ENCODE measurements around the gene ATAD3C. TPM values are rescaled to one million over a fixed set of nuclear protein-coding genes. Genes with fewer than 3 reads are reported as not detected.

Gene ATAD3C
- polyA plus RNA-seq, 3 donors: 1.4 to 3.1 (median 2.0) TPM

DNA sequence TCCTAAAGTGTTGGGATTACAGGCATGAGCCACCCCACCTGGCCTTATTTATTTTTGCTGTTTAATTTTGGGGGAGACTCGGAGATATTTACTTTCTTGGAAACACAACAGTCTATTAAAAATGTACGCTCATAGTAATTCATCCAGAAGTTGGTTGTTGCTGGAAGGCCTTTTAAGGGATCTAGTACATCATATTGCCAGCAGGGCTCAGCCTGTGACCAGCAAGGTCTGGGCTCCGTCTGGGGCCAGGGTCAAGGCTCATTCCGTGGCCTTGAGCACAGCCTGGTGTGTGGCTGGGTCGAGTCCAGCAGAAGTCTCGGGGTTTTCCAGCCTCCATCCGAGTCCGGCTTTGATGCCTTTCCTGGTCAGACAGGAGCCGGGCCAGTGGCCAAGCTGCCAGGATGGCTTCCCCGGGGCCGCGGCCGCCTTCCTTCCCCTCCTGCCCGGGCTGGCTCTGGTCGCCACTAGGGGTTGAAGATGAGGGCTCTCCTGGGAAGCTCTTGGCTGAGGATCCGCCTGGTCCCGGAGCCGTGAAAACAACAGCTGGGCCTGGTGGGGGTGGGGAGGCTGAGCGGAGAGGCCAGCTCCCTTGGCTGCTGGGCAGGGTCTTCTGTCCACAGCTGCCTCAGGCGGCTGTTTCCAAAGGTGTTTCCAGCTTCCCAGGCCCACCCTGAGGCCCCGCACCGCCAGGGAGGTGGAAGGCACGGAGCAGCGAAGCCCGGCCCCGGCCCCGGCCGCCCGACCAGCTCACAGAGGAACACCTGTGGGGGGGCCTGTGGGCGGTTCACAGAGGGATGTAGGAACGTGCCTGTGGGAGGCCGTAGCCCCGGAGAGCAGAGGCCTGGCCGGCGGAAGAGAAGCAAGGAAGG lies 19.1 kb upstream of the ATAD3C start:
- no peak for DNase-seq (ENCODE audit: low read depth in 3 of 3, low spot score in 2 of 3)

DNA sequence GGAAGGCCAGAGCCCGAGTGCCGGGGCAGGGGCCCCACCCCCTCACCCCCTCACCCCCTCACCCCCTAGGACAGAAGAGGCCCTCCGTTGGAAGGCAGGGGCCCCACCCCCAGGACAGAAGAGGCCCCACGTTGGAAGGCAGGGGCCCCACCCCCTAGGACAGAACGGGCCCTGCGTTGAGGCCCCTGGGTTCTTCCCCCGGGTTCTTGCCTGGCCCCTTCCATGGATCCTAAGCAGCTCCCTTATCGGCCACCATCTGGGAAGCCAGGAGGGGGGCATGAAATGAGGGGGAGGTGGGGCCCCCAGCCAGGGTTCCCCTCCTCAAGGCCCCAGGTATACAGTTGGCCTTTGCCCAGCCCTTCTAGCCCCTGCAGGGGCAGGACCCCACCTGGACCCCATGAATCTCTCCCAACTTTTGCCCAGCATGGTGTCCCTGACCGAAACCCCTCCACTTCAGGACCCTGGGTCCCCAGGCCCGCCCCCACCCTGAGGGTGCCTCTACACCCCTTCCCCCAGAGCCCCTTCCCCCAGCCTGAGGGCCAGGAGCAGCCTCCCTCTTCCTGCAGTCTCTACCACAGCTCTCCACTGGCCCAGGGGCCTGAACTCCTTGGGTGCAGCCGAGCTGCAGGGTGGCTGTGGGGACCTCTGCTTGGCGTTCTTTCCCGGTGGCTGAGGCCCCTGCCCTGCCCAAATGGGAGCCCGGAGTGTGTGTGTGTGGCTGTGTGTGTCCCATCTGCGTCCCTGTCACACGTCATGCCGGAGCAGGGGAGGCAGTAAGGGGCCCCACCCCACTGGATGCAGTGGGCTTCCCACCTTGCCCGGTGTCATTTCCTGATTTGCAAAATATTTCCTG lies 18.3 kb upstream of the ATAD3C start:
- DNase-seq (ENCODE audit: low read depth in 3 of 3, low spot score in 2 of 3): no peak

DNA sequence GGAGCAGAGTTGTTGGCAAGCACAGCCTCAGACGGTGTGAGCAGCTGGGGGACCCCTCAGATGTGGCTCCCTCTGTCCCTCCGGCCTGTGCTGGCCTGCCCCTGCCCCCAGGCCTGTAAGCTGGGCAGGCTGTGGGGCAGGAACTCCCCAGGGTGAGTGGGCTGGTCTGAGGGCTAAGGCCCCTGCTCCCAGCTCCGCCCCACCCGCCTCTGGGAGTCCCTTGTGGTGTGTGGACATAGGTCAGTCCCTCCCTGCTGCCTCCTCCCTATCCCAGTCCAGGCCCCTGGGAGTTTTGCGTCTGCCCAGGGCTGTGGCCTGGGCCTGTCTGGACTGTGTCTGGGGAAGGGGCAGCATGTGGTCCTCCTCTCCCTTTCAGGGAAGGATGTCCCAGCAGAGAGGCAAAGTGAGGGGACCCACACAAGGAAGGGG lies 17.6 kb upstream of the ATAD3C start:
- no peak for DNase-seq (ENCODE audit: low read depth in 3 of 3, low spot score in 2 of 3)

DNA sequence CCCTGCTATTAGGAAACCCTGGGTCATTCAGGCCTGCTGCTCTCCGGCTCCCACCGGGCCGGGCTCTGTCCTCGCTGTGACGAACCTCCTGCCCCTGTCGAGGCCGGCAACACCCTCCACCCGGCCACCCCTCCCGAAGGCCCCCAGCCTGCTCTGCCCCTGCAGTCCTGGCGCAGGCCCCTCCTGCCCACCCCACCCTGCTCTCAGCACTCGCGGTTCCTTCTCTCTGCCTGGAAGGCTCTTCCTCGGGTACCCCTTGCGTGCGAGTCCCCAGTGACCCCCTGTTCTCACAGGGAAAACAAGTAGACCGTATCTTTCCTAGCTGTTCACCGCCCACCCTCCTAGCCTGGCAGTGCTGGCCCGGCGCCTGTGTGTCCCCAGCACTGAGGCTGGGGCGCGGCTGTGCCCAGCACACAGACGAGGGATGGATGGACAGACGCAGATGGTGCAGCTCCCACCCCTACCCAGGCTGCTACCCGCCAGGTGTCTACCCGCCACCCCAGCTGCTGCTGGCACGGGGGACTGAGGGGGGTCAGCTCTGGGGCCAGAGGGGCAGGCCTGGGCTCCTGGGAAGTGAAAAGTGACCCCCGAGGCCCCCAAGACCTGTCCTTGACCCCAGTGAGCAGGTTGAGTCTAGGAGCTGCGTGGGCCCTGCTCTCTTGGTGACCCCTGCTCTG lies 17.1 kb upstream of the ATAD3C start:
- DNase-seq (ENCODE audit: low read depth in 3 of 3, low spot score in 2 of 3): no peak

DNA sequence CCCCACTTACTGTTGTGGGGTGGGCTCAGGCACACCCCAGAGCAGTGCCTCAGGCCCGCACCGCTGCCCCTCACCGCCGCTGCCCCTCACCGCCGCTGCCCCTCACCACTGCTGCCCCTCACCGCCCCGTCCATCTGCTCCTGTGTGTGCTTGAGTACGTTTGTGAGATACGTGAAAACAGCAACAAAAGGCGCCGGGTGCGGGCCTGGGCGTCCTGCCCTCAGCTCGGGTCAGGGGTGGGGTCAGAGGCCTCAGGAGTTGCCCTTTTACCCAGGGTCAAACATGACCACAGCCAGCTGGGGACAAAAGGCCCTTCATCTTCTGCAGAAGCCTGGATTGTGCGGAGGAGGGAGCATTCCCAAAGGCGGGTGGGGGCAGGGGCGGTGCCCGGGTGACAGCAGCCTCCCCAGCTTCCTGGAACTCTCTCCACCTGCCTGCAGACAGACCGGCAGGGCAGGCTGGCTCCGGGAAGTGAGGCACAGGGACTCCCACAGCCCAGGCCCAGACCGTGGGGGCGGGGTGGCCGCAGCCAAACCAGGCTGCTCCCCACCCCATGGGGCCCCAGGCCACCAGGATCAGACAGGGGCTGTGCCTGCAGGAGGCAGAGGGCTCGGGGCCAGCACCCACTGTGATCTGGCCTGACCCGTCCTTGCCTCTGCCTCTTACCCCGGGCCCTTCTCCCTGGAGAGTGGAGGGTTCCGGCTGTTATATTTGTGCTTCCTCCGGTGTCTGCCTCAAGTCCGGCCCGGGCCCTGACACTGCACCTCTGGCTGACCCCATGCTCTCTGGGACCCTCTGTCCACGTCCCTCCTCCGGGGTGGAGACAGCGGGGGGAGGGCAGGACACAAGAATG lies 16.3 kb upstream of the ATAD3C start:
- no peak for DNase-seq (ENCODE audit: low read depth in 3 of 3, low spot score in 2 of 3)

DNA sequence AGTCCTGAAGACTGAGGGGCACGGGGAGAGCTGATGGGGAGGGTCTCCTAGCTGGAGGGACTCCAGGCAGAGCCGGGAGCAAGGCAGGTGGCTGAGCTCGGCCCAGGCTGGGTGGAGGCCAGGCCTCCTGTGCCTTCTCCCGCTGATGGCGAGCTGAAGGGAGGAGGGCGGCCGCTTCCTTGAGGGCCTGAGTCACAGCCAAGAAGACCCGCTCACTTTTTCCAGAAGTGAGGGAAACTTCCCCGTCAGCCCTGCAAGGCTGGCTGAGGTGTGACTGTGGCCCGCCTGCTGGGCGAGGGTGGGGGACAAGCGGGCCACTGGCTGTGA lies 15.7 kb upstream of the ATAD3C start:
- no peak for DNase-seq (ENCODE audit: low read depth in 3 of 3, low spot score in 2 of 3)

DNA sequence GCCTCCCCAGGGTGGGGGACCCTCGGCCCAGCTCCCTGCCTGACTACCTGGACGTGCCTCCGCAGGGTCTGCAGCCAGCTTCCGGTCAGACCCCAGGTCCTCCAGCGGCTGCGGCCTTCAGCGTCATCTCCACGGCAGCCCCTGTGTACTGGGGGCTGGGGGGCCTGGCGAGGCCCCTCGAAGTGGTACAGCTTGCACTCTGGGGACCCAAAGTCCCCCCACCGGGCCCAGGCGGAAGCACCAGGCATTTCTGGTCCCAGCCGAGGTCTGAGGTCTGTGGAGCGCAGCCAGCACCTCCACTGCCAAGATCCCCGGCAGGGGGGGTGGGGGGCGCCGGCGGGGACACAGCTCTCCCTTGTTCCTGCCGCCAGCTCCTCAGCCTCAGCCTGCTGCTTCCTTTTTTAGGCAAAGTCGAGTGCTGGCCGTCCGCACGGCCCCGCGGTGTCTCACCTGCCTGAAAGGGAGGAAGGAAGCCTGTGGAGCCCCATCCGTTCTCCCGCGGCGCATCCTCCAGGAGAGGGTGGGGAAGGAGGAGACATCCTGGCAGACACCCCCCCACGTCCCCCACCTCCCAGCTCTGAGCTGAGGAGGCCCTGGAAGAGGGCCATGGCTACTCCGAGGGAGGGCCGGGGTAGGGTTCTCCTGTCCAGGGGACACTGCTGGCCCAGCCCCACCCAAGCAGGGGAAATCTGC lies 15.2 kb upstream of the ATAD3C start:
- no peak for DNase-seq (ENCODE audit: low read depth in 3 of 3, low spot score in 2 of 3)

DNA sequence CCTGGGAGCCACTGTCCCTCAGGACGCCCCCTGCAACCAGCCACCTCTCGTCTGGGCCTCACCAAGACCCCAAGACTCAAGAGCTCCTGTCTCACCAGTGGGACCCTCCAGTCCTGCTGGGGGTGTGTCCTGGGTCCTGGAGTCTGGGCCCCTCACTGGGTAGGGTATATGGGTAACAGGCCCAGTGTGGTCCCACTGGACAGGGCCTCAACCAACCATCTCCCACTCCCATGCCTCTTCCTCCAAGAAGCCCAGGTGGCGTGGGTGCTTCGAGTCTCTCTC lies 14.7 kb upstream of the ATAD3C start:
- DNase-seq (ENCODE audit: low read depth in 3 of 3, low spot score in 2 of 3): no peak

DNA sequence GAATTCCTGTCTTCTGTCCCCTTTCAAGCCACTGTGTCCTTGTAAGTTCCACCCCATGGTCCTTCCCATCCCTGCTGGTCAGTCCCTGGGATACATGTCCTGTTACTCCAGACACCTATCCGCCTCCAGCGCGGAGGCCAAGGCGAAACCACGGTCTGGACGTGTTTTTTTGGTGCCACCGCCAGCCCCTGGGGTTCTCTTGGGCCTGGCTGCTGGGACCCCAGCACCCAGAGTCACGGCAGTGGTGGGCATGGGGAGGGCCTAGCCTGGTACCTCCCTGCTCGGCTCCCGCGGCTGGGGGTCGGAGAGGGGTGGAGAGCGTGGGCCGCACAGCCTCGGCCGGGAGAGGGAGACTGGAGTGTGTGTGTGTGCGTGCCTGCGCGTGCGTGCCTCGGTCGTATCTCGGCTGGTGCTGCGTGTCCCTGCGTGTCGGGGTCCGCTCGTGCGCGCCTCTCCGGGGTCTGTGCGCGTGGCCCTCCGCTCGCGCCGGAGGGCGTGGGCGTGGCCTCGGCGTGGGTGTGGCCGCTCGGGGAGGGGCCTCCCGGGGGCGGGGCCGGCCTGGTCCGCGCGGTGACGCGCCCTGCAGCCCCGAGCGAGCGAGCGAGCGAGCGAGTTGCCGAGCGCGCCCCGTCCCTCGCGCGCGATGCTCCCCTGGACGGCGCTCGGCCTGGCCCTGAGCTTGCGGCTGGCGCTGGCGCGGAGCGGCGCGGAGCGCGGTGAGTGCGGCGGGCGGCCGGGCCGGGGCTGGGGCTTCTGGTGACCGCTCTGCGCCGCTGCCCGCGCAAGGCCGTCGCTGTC lies 14.2 kb upstream of the ATAD3C start, which contains the start of gene VWA1:
TSS of gene VWA1 (plus strand) at position 585 of the 798 bp plus-strand sequence. CDS start at position 644, 59 bp downstream.
- DNase-seq (ENCODE audit: low read depth in 3 of 3, low spot score in 2 of 3): no peak

DNA sequence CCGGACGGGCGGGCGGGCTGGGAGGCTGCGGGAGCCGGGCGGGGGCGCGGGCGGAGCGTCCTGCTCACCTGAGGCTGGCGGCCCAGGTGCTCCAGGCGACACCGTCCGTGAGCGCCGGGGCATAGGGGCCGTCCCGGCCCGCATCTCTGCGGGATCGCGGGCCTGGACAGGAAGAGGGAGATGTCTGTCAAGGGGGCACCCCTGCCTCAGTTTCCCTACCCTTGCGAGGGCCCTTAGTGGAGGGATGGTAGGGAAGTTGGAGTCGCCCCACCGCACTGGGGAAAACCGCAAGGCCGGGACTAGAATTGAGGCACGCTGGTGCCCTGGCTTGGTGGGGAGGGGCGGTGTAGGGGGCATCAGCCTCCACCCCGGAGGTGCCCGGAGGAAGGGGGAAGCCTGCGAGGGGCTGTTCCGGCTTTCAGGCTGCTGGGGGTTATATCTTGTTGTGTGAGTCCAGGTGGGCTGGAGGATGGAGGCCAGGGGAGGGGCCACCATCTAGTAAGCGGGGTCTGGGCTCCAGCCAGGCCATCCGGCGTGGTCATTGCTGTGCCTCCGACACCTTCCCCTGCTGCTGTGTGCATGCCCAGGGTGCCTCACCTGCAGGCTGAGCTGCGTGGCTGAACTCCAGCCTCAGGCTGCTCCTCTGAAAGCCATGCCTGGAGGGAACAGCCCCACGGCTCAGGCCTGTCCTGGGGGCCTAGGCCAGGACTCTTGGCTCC lies 13.4 kb upstream of the ATAD3C start:
- DNase-seq (ENCODE audit: low read depth in 3 of 3, low spot score in 2 of 3): no peak

DNA sequence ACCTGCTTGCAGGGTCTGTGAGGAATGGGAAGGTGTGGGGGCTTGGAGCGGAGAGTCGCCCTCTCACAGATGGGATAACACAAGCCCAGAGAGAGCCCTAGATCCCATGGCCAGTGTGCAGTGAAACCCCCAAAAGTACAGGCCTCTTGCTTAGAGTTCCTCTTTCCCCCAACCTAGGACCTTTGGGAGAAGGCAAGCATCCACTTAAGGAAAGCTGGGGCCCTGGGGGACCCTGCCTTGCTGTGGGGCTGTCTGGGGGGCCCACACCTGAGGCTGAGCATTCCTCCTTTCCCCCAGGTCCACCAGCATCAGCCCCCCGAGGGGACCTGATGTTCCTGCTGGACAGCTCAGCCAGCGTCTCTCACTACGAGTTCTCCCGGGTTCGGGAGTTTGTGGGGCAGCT lies 12.9 kb upstream of the ATAD3C start:
- DNase-seq (ENCODE audit: low read depth in 3 of 3, low spot score in 2 of 3): no peak

DNA sequence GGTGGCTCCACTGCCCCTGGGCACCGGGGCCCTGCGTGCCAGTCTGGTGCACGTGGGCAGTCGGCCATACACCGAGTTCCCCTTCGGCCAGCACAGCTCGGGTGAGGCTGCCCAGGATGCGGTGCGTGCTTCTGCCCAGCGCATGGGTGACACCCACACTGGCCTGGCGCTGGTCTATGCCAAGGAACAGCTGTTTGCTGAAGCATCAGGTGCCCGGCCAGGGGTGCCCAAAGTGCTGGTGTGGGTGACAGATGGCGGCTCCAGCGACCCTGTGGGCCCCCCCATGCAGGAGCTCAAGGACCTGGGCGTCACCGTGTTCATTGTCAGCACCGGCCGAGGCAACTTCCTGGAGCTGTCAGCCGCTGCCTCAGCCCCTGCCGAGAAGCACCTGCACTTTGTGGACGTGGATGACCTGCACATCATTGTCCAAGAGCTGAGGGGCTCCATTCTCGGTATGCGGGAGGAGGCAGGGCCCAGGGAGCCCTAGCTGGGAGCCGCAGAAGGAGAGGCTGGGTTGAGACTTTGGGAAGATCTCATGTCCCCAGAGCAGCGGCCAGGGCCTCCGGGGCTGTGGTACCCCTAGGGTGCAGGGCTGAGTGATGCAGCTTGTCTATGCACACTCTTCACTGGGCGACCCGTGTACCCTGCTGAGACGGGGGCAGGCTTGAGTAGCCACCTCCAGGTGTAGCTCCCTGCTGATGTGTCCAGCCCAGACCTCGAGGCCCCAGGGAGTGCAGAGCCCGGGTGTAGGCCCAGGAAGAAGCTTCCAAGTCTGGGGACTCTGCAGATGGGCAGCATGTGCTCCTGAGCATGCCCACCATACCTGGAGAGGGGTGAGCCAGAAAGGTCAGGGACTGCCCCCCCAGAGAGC lies 12.2 kb upstream of the ATAD3C start:
- no peak for DNase-seq (ENCODE audit: low read depth in 3 of 3, low spot score in 2 of 3)

DNA sequence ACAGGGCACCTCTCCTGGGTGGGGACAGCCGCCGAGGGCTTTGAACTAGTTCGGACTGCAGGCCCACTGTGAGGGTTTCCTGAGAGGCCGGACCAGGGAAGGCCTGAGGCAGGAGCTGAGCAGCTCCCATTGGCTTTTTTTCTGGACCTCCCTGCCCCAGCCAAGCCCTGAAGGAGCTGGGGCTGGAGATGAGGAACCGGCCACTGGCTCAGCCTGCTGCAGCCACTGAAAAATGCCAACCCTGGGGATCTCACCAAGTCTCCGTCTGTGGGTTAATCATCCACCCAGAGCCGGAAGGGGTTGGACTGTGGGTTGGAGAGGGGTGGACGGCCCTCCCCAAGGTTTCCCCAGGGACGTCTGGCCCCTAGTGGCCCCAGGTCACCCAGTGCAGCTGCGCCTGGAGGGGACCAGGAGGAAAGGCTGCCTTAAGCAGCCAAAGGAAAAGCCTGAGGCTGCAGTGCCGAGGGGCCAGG lies 11.5 kb upstream of the ATAD3C start:
- no peak for DNase-seq (ENCODE audit: low read depth in 3 of 3, low spot score in 2 of 3)

DNA sequence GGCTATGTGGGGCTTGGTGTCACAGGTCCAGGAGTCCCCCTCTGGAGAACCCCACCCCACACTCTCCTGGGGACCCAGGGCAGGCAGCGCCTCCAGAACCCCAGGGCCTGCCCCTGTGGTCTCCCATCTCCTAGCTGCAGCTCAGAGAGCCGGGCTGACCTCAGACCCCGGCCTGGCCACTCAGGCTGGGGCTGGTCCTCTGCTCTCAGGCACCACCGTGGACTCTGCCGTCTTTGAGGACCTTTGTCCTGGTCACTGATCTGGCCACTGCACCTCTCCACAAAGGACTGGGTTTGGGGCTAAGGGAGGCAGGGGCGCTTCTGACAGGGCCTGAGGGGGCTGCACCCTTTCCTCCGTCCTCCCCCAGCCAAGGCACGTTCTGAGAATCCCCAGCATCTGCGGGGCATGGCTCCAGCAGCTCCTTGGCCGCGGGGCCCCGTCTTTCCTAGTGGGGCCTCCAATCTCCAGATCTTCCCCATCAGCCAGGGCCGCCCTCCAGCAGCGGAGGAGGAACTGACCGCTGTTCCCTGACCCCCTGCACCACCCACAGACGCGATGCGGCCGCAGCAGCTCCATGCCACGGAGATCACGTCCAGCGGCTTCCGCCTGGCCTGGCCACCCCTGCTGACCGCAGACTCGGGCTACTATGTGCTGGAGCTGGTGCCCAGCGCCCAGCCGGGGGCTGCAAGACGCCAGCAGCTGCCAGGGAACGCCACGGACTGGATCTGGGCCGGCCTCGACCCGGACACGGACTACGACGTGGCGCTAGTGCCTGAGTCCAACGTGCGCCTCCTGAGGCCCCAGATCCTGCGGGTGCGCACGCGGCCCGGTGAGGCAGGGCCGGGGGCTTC lies 10.7 kb upstream of the ATAD3C start:
- DNase-seq (ENCODE audit: low read depth in 3 of 3, low spot score in 2 of 3): no peak

DNA sequence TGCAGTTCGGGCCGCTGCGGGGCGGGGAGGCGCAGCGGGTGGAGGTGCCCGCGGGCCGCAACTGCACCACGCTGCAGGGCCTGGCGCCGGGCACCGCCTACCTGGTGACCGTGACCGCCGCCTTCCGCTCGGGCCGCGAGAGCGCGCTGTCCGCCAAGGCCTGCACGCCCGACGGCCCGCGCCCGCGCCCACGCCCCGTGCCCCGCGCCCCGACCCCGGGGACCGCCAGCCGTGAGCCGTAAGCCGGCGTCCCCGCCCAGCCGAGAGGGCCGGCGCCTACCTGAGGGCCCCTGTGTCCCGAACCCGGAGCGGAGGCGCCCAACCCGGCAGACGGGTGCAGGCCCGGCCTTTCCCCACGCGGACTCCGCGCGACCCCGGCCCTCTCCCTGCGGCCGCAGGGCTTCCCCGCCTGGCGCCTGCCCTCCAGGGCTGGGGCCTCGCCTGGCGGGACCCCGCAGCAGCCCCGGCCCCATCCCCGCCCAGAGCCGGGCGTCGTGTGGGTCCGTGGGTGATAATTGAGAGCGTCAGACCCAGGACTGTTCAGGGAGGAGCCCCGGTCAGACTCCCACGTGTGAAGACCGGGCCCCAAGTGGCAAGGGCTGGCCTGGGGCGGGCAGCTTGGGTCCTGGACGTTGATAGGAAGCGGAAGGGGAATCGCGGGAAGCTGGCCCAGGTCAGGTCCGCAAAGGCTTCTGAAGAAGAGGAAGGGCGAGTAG lies 9.8 kb upstream of the ATAD3C start:
- DNase-seq (ENCODE audit: low read depth in 3 of 3, low spot score in 2 of 3): no peak

Measured in right renal cortex interstitium (tissue), 3 donors.